ENCODE measurements around the gene DIPK2A.

The DIPK2A gene

GRCh38 chr3:143928541-143929255, 42.9 kb upstream of the DIPK2A start:
- Histone ChIP-seq H3F3A (ENCODE audit: insufficient read depth, low read length) (no peaks in the 10 kb centered on the region), H3K27me3 (ENCODE audit: insufficient read depth, low read length) (no peaks in the 10 kb centered on the region), H3K4me1 (ENCODE audit: insufficient read depth, low read length, severe bottlenecking) (no peaks in the 10 kb centered on the region), H3K9me3 (ENCODE audit: low read length) (no peaks in the 10 kb centered on the region), H3K4me3 (ENCODE audit: low read depth, low read length, poor library complexity, severe bottlenecking) (no peak overlapping the region), H3K27ac (ENCODE audit: low read depth, low read length, poor library complexity, severe bottlenecking) (no peak overlapping the region), H3K9me2 (ENCODE audit: low read depth, low read length) (no peaks in the 10 kb centered on the region), H4K20me1 (ENCODE audit: insufficient read depth, low read length) (no peaks in the 10 kb centered on the region), H2AFZ (ENCODE audit: low read length) (no peak overlapping the region), H3K4me2 (ENCODE audit: low read length) (no peak overlapping the region), H3K79me2 (ENCODE audit: insufficient read depth, low read length) (no peaks in the 10 kb centered on the region), H3K9ac (ENCODE audit: low read length) (no peak overlapping the region), H3K36me3 (ENCODE audit: insufficient read depth, low read length) (no peaks in the 10 kb centered on the region)
- TF ChIP-seq EZH2 (IDR thresholded peaks at IDR 0.05; ENCODE audit: borderline replicate concordance, low read length): no peak
- TF ChIP-seq, protein P1, sequence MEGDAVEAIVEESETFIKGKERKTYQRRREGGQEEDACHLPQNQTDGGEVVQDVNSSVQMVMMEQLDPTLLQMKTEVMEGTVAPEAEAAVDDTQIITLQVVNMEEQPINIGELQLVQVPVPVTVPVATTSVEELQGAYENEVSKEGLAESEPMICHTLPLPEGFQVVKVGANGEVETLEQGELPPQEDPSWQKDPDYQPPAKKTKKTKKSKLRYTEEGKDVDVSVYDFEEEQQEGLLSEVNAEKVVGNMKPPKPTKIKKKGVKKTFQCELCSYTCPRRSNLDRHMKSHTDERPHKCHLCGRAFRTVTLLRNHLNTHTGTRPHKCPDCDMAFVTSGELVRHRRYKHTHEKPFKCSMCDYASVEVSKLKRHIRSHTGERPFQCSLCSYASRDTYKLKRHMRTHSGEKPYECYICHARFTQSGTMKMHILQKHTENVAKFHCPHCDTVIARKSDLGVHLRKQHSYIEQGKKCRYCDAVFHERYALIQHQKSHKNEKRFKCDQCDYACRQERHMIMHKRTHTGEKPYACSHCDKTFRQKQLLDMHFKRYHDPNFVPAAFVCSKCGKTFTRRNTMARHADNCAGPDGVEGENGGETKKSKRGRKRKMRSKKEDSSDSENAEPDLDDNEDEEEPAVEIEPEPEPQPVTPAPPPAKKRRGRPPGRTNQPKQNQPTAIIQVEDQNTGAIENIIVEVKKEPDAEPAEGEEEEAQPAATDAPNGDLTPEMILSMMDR (IDR thresholded peaks at IDR 0.05; ENCODE audit: low read length): no peak

DNA sequence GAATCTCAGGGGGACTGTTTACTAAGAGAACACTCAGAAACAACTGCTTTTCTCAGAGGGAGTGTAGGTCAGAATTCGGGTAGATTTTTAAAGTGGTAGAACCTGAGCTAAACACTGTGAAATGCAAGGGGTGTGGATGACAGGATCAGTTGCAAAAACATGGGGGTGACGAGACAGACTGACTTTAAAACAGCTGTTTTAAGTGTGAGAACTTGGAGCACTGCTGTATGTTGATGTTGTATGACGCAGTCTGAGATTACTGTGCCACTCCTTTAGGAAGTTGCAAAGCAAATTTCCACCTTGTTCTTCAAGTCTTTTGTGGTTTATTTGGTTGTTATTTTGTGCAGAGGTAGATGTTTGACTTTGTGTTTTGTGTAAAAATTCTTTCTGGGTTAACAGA, 36.8 kb upstream of the DIPK2A start:
- Histone ChIP-seq H3K27ac (ENCODE audit: low read depth, low read length, poor library complexity, severe bottlenecking) (no peak overlapping the region), H3K9me2 (ENCODE audit: low read depth, low read length) (no peaks in the 10 kb centered on the region), H2AFZ (ENCODE audit: low read length) (no peak overlapping the region), H3K36me3 (ENCODE audit: insufficient read depth, low read length) (no peaks in the 10 kb centered on the region), H3F3A (ENCODE audit: insufficient read depth, low read length) (no peaks in the 10 kb centered on the region), H3K4me1 (ENCODE audit: insufficient read depth, low read length, severe bottlenecking) (no peaks in the 10 kb centered on the region), H3K4me3 (ENCODE audit: low read depth, low read length, poor library complexity, severe bottlenecking) (no peak overlapping the region), H3K9me3 (ENCODE audit: low read length) (no peaks in the 10 kb centered on the region), H4K20me1 (ENCODE audit: insufficient read depth, low read length) (no peaks in the 10 kb centered on the region), H3K27me3 (ENCODE audit: insufficient read depth, low read length) (no peaks in the 10 kb centered on the region), H3K9ac (ENCODE audit: low read length) (no peak overlapping the region), H3K4me2 (ENCODE audit: low read length) (no peak overlapping the region), H3K79me2 (ENCODE audit: insufficient read depth, low read length) (no peaks in the 10 kb centered on the region)
- no peak for TF ChIP-seq EZH2 (IDR thresholded peaks at IDR 0.05; ENCODE audit: borderline replicate concordance, low read length)
- TF ChIP-seq, protein P1 (IDR thresholded peaks at IDR 0.05; ENCODE audit: low read length): no peak

DNA sequence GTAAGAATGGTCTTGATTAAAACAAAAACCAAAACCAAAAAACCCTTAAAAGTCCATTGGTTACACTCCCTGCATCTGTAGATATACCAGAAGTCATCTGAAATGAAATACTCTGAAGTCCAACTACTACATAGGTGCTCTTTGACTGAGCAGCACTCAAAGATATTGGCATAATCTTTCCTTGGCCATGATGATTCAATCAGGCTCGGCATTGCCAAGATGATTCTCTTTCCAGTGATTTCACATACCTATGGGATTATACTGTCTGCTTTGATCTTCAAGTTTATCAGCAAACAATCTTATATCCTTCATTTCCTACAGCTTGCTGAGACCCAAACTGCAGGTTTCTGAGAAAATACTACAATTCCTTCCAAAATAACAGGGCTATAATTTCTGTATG, 35.9 kb upstream of the DIPK2A start:
- H3K27me3 ChIP-seq (ENCODE audit: insufficient read depth, low read length): no peaks in the 10 kb centered on the region
- H3K27ac ChIP-seq (ENCODE audit: low read depth, low read length, poor library complexity, severe bottlenecking): no peak overlapping the region
- no peaks in the 10 kb centered on the region for H3F3A ChIP-seq (ENCODE audit: insufficient read depth, low read length)
- H2AFZ ChIP-seq (ENCODE audit: low read length): no peak overlapping the region
- no peaks in the 10 kb centered on the region for H4K20me1 ChIP-seq (ENCODE audit: insufficient read depth, low read length)
- H3K9me3 ChIP-seq (ENCODE audit: low read length): no peaks in the 10 kb centered on the region
- no peaks in the 10 kb centered on the region for H3K79me2 ChIP-seq (ENCODE audit: insufficient read depth, low read length)
- H3K4me3 ChIP-seq (ENCODE audit: low read depth, low read length, poor library complexity, severe bottlenecking): no peak overlapping the region
- H3K36me3 ChIP-seq (ENCODE audit: insufficient read depth, low read length): no peaks in the 10 kb centered on the region
- H3K9me2 ChIP-seq (ENCODE audit: low read depth, low read length): no peaks in the 10 kb centered on the region
- TF ChIP-seq, protein P1 (IDR thresholded peaks at IDR 0.05; ENCODE audit: low read length): no peak
- TF ChIP-seq EZH2 (IDR thresholded peaks at IDR 0.05; ENCODE audit: borderline replicate concordance, low read length): no peak
- H3K9ac ChIP-seq (ENCODE audit: low read length): no peak overlapping the region
- no peaks in the 10 kb centered on the region for H3K4me1 ChIP-seq (ENCODE audit: insufficient read depth, low read length, severe bottlenecking)
- H3K4me2 ChIP-seq (ENCODE audit: low read length): no peak overlapping the region
